Urinary bladder (tissue), 4 donors: ENCODE results near the gene ARID4A. TPM values are rescaled to one million over a fixed set of nuclear protein-coding genes. Genes with fewer than 3 reads are reported as not detected.
"Not testable (repeated sequence)": the region's sequence is repeated elsewhere in the genome, so short reads cannot be mapped to it uniquely, and the experiment has no call there.

Experiments
- DNase-seq: peaks from one replicate; pipeline ENCODE4 v3.0.0-alpha.2; 2015; ENCODE audit errors: extremely low spot score
- H3K27ac ChIP-seq: one replicate; pipeline ENCODE4 v1.5.1; 2013; ENCODE audit warnings: low read depth, mild to moderate bottlenecking, moderate library complexity
- H3K36me3 ChIP-seq: one replicate; pipeline ENCODE4 v1.6.1; 2013; ENCODE audit warnings: mild to moderate bottlenecking, moderate library complexity; ENCODE audit not compliant: insufficient read depth
- H3K4me1 ChIP-seq: one replicate; pipeline ENCODE4 v1.6.1; 2013; ENCODE audit warnings: mild to moderate bottlenecking, moderate library complexity; ENCODE audit not compliant: insufficient read depth
- H3K4me3 ChIP-seq: one replicate; pipeline ENCODE4 v1.5.1; 2013; ENCODE audit warnings: low read depth, low read length
- WGBS: extraction: QIAGEN DNeasy Blood & Tissue Kit; methylation state at CpG from one replicate; pipeline ENCODE4 v1.1.7; 2013; 5-methylcytosine and 5-hydroxymethylcytosine counted together
- polyA plus RNA-seq: library from polyadenylated mRNA; stranded (reverse); fragments of 200-250 nt; gene quantifications from one replicate; pipeline ENCODE4 v1.2.3, GENCODE V29; 2013
- total RNA-seq: library from RNA; depleted of rRNA; stranded (reverse); fragments of >200 nt; gene quantifications from one replicate; pipeline ENCODE4 v1.2.3, GENCODE V29; 2014
- donor health status: healthy with polysubstance abuse.
- donor health status: healthy.

ARID4A gene
- total and polyA plus RNA-seq, 2 donors = 12.1 to 39.5 TPM

GRCh38 chr14:58299401-58300330, 1.3 kb downstream of the ARID4A start:
- Histone ChIP-seq H3K27ac (peak overlapping the region; percentile 97), H3K4me1 (no peaks in the 10 kb centered on the region), H3K4me3 (peak overlapping the region; percentile 85), H3K36me3 (no peaks in the 10 kb centered on the region)
- DNase-seq = no peak
- WGBS = 2% methylated on average over 48 of the region's 48 CpGs

- H3K36me3 ChIP-seq = no peaks in the 10 kb centered on the region
- no peak overlapping the region for H3K27ac ChIP-seq
- WGBS = 92% methylated on average over 3 of the region's 3 CpGs
- no peak for DNase-seq
- no peaks in the 10 kb centered on the region for H3K4me1 ChIP-seq
- no peak overlapping the region for H3K4me3 ChIP-seq
These were observed 3.1 kb downstream of the ARID4A start for GRCh38 chr14:58301416-58301815.

GRCh38 chr14:58305730-58306129, 7.4 kb downstream of the ARID4A start:
- DNase-seq = no peak
- H3K36me3 ChIP-seq = no peaks in the 10 kb centered on the region
- WGBS = 75% methylated on average over 2 of the region's 2 CpGs
- no peak overlapping the region for H3K27ac ChIP-seq
- no peak overlapping the region for H3K4me3 ChIP-seq
- no peaks in the 10 kb centered on the region for H3K4me1 ChIP-seq

DNA sequence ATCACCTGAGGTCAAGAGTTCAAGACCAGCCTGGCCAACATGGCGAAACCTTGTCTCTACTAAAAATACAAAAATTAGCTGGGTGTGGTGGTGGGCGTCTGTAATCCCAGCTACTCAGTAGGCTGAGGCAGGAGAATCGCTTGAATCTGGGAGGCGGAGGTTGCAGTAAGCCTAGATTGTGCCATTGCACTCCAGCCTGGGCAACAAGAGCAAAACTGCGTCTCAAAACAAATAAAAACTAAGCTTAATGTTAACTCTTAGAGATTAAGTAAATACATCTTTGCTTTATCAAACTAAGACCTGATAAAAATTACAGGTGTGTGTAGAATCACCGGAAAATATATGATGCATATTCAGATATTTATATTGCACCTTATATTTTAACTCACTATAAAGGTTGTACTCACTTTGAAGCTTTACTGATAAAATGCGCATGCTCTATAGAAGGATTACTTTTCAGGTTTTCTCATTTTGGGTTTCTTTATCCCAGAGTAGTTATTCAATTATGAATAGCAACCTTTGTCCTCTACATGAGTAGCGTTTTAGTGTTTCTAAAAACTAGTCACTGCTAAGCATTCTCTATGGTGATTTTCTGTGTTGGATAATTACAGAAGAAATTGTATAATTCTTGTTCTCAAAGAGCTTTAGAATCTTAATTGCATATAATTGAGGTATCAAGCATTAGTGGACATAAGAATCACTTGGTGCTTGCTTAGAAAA, 9.4 kb downstream of the ARID4A start:
- H3K4me3 ChIP-seq = no peak overlapping the region
- H3K36me3 ChIP-seq = no peaks in the 10 kb centered on the region
- 89% methylated on average over 8 of the region's 8 CpGs for WGBS
- no peak overlapping the region for H3K27ac ChIP-seq
- no peaks in the 10 kb centered on the region for H3K4me1 ChIP-seq
- no peak for DNase-seq

DNA sequence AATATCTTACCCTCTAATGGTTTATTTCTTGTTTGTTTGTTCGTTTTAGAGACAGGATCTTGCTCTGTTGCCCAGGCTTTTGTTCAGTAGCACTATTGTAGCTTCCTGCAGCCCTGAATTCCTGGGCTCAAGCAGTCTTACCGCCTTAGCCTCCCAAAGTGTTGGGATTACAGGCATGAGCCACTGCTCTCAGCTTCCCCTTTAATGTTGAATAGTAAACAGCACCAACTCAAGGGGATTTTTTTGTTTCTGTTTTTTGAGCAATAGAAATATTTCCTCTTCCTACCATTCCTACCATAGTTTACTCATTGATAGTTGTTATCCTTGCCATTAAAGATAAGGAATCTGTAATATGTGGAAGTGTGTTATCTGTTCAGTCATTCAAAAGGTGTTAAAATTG, 10.7 kb downstream of the ARID4A start:
- no peak overlapping the region for H3K4me3 ChIP-seq
- no peak overlapping the region for H3K27ac ChIP-seq
- no peaks in the 10 kb centered on the region for H3K36me3 ChIP-seq
- no peaks in the 10 kb centered on the region for H3K4me1 ChIP-seq
- 88% methylated on average over 2 of the region's 2 CpGs for WGBS
- no peak for DNase-seq

GRCh38 chr14:58313699-58314098, 15.3 kb downstream of the ARID4A start:
- Histone ChIP-seq H3K36me3 (no peaks in the 10 kb centered on the region), H3K4me1 (peaks cover 1% of the 10 kb centered on the region), H3K27ac (no peak overlapping the region), H3K4me3 (no peak overlapping the region)
- no peak for DNase-seq
- WGBS = 87% methylated on average over 1 of the region's 1 CpG

DNA sequence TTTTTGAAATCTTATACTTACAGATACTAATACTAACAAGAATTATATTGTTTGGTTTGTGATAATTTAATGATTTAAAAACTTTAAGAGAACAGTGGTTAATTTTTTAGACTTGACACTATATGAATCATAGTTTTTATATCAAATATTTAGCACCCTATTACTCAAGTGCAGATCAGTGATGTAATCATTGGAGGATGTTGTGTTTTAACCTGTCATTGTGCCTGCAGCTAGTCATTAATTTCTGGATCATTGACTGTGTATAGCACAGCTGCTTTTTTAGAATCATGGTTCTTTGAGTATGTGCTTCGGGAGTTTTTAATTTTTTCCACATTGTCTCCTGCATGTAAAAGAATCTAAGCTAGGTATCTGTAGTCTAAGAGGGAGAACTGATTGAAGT, 17.3 kb downstream of the ARID4A start:
- H3K4me3 ChIP-seq = no peak overlapping the region
- peaks cover 1% of the 10 kb centered on the region for H3K4me1 ChIP-seq
- no peaks in the 10 kb centered on the region for H3K36me3 ChIP-seq
- DNase-seq = no peak
- no peak overlapping the region for H3K27ac ChIP-seq
- 98% methylated on average over 1 of the region's 1 CpG for WGBS

DNA sequence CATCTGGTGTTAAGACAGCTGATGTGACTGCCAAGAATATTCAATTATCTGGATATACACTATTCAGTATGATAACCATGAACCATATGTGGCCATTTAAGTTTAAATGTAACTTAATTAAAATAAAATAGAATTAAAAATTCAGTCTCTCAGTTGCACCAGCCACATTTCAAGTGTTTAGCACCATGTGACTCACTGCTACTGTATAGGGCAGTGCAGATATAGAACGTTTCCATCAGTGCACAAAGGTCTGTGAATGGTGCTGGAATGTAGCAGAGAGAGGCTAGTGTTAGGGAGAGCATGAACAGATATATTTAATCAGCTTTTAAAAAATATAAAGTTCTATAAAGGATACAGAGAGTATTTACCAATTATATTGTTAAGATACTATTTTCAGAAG, 28.7 kb downstream of the ARID4A start:
- Histone ChIP-seq H3K4me1 (no peaks in the 10 kb centered on the region), H3K4me3 (no peak overlapping the region), H3K36me3 (peaks cover 2% of the 10 kb centered on the region), H3K27ac (no peak overlapping the region)
- no peak for DNase-seq
- WGBS = 59% methylated on average over 1 of the region's 1 CpG

GRCh38 chr14:58331111-58331510, 32.8 kb downstream of the ARID4A start:
- Histone ChIP-seq H3K27ac (peak overlapping the region; percentile 38), H3K4me3 (no peak overlapping the region), H3K36me3 (peaks cover 2% of the 10 kb centered on the region), H3K4me1 (no peaks in the 10 kb centered on the region)
- peak; percentile 97 for DNase-seq
- WGBS = under 1% methylated on average over 5 of the region's 5 CpGs

GRCh38 chr14:58332561-58332960, 34.2 kb downstream of the ARID4A start:
- H3K4me1 ChIP-seq = no peaks in the 10 kb centered on the region
- DNase-seq = no peak
- no peak overlapping the region for H3K27ac ChIP-seq
- WGBS = 77% methylated on average over 3 of the region's 3 CpGs
- no peak overlapping the region for H3K4me3 ChIP-seq
- H3K36me3 ChIP-seq = peaks cover 2% of the 10 kb centered on the region

GRCh38 chr14:58339666-58340065, 41.3 kb downstream of the ARID4A start:
- not testable (repeated sequence) for H3K36me3 ChIP-seq, H3K4me1 ChIP-seq, H3K27ac ChIP-seq, H3K4me3 ChIP-seq, DNase-seq
- 81% methylated on average over 4 of the region's 4 CpGs for WGBS

- Histone ChIP-seq H3K36me3 (peaks cover 2% of the 10 kb centered on the region), H3K4me1 (no peaks in the 10 kb centered on the region), H3K27ac (no peak overlapping the region), H3K4me3 (no peak overlapping the region)
- 71% methylated on average over 4 of the region's 4 CpGs for WGBS
- no peak for DNase-seq
These were observed 42.9 kb downstream of the ARID4A start for GRCh38 chr14:58341152-58341748.

DNA sequence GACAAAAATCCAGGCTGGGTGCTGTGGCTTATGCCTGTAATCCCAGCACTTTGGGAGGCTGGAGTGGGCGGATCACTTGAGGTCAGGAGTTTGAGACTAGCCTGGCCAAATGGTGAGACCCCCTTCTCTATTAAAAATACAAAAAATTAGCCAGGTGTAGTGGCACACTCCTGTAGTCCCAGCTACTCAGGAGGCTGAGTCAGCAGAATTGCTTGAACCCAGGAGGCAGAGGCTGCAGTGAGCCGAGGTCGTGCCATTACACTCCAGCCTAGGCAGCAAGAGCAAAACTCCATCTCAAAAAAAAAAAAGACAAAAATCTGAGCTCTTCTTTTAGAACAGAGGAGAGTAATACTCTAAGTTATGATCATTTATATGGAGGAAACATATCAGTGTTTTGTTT, 45.2 kb downstream of the ARID4A start:
- WGBS = 97% methylated on average over 3 of the region's 3 CpGs
- H3K27ac ChIP-seq, H3K4me3 ChIP-seq, DNase-seq, H3K4me1 ChIP-seq, H3K36me3 ChIP-seq: not testable (repeated sequence)
